Measurements from ENCODE around the gene KANK2. TPM values are rescaled to one million over a fixed set of nuclear protein-coding genes. Genes with fewer than 3 reads are reported as not detected.

The KANK2 gene
- total and polyA plus RNA-seq, 2 of the 13 experiments (the other 11 are each of a cell fraction or from before 2014, with no cell fraction given) = 5.7 to 12.9 TPM

DNA sequence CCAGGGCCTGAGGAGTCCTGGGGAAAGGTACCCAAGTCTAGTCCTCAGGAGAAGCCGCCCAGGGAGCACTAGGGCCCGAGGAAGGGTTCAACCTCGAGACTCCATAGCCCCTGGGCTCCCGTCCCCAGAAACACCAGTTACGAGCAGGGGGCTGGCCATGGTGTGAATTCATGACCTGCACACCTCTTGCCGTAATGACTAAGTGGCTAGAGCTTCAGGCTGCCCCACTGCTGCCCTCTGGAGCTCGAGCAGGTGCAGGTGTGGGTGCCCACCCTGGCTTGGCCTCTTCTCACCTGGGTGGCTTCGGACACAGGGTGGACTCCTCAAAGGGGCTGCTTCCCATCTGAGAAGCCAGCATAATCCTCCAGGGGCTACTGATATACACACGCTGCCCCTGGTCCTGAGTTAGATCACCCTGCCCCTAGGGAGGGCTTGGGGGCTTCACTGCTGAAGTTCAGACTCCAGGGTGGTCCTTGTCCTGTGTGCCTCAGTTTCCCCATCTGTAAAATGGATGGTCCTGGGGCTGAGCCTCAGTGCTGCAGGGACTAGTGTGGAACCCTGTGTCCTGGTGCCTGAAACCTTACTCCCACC lies 55.3 kb downstream of the KANK2 start:
- H3K27me3 ChIP-seq (ENCODE audit: control insufficient read depth in 1 of 2, insufficient read depth in 2 of 2, low read length in 2 of 2) = no peaks in the 10 kb centered on the region
- peak overlapping the region; percentile 47 for H3K9ac ChIP-seq (ENCODE audit: insufficient read depth, low read depth, low read length)
- peak; percentile 35 for DNase-seq (ENCODE audit: low spot score)
- H3K9me3 ChIP-seq (ENCODE audit: low read length) = no peaks in the 10 kb centered on the region
- H3K36me3 ChIP-seq (replicated peaks in 1 of 2; ENCODE audit: control insufficient read depth in 1 of 2, insufficient read depth in 2 of 2, low read length in 2 of 2) = peaks cover 0 to 8% of the 10 kb centered on the region in 2 experiments; a peak in 2 of 5 replicates
- in situ Hi-C loops (cut with HindIII; ENCODE audit: extremely low pct_ligation_motif_present, low pct_unique_long_range_greater_than_20kb) (no loop called here), intact Hi-C loops (cut with micrococcal nuclease; ENCODE audit: unreplicated experiment) (loop anchor here (1.0 kb wide), 1 partner anchor 13 kb away; the partner anchor contains the start of gene SPC24)
- no peak for FAIRE-seq
- no TSS peak for BruUV-seq (replicated peaks)
- ChIA-PET POLR2A (interaction anchor here (0.6 to 3.2 kb wide), 13 partner anchors 9 to 233 kb away, joined by 3 to 39 read pairs (median 5); partner anchors contain the start of genes KANK2, SPC24 and SWSAP1), CTCF (ENCODE audit: low intra/inter-chr PET ratio, low total read pairs) (no interaction called here)
- peak overlapping the region in 2 of 3 experiments; percentile 24 to 73; a peak in 4 of 6 replicates for H3K4me3 ChIP-seq (replicated peaks in 1 of 3; ENCODE audit: insufficient read depth in 1 of 3, low read depth in 2 of 3, low read length in 3 of 3)
- H3K79me2 ChIP-seq (ENCODE audit: insufficient read depth, low read length) = no peaks in the 10 kb centered on the region
- H3K4me1 ChIP-seq (ENCODE audit: insufficient read depth, low read length) = peaks cover 81% of the 10 kb centered on the region
- 0% methylated on average over 1 of the region's 9 CpGs for WGBS (ENCODE audit: low lambda C conversion rate)
- H3K4me2 ChIP-seq (ENCODE audit: low read depth, low read length) = peak overlapping the region; percentile 86
- peak; percentile 4 for ATAC-seq
- peak overlapping the region; percentile 64 for H3K27ac ChIP-seq (ENCODE audit: extremely low read length, insufficient read depth, low read length)
- no peak overlapping the region for H2AFZ ChIP-seq (ENCODE audit: low read length)
- H4K20me1 ChIP-seq (ENCODE audit: insufficient read depth, low read length) = no peaks in the 10 kb centered on the region
- TF ChIP-seq ZFP91 (CRISPR knock-in tag; IDR thresholded peaks at IDR 0.05; ENCODE audit: borderline replicate concordance) = no peak
- TF ChIP-seq ZNF850 (CRISPR knock-in tag; conservative IDR thresholded peaks at IDR 0.05) = no peak
- no peak for TF ChIP-seq ZNF703 (CRISPR knock-in tag; IDR thresholded peaks at IDR 0.05; ENCODE audit: borderline replicate concordance)
- TF ChIP-seq TBL1XR1 (IDR thresholded peaks at IDR 0.05; ENCODE audit: borderline replicate concordance, low read length, partially characterized antibody) = no peak
- no peak for TF ChIP-seq ZFP36 (IDR thresholded peaks at IDR 0.05; ENCODE audit: borderline replicate concordance, low read depth, low read length, partially characterized antibody)
- TF ChIP-seq SALL1 (CRISPR knock-in tag; IDR thresholded peaks at IDR 0.05) = no peak
- no peak for TF ChIP-seq SRF (IDR thresholded peaks at IDR 0.05; ENCODE audit: low read depth, low read length)
- TF ChIP-seq ATF7 (IDR thresholded peaks at IDR 0.05) = no peak
- no peak for TF ChIP-seq ATF7 (CRISPR knock-in tag; IDR thresholded peaks at IDR 0.05)
- no peak for TF ChIP-seq MAFF (IDR thresholded peaks at IDR 0.05; ENCODE audit: low read depth, low read length)
- no peak for TF ChIP-seq NONO (IDR thresholded peaks at IDR 0.05)
- 0 out of 2 replicates have a peak, but pooled peaks have one; percentile 39 for TF ChIP-seq NONO (CRISPR knock-in tag; conservative IDR thresholded peaks at IDR 0.05)
- no peak for TF ChIP-seq TCF12 (IDR thresholded peaks at IDR 0.05)
- TF ChIP-seq TCF12 (CRISPR knock-in tag; IDR thresholded peaks at IDR 0.05) = no peak
- no peak for TF ChIP-seq MAZ (IDR thresholded peaks at IDR 0.05; ENCODE audit: borderline replicate concordance, low read depth, low read length)
- TF ChIP-seq MAZ (CRISPR knock-in tag; IDR thresholded peaks at IDR 0.05; ENCODE audit: low read depth) = peak; percentile 43; the same call in 1 of the 2 replicates
- TF ChIP-seq ZNF558 (CRISPR knock-in tag; IDR thresholded peaks at IDR 0.05; ENCODE audit: borderline replicate concordance) = no peak
- TF ChIP-seq ZNF331 (CRISPR knock-in tag; IDR thresholded peaks at IDR 0.05) = no peak
- TF ChIP-seq ZNF570 (CRISPR knock-in tag; IDR thresholded peaks at IDR 0.05; ENCODE audit: borderline replicate concordance) = no peak
- no peak for TF ChIP-seq TCF7L2 (IDR thresholded peaks at IDR 0.05; ENCODE audit: low read depth, low read length)
- TF ChIP-seq, protein P1, sequence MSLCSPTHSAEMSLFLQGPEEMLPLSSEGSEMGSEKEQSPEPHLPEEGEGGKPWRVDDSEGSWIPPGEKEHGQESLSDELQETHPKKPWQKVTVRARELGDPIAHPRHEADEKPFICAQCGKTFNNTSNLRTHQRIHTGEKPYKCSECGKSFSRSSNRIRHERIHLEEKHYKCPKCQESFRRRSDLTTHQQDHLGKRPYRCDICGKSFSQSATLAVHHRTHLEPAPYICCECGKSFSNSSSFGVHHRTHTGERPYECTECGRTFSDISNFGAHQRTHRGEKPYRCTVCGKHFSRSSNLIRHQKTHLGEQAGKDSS (CRISPR knock-in tag; IDR thresholded peaks at IDR 0.05; ENCODE audit: borderline replicate concordance, low read depth) = no peak
- TF ChIP-seq ZBTB7B (CRISPR knock-in tag; IDR thresholded peaks at IDR 0.05) = peak; percentile 12; the same call in 1 of the 2 replicates
- 0 out of 2 replicates have a peak, but pooled peaks have one; percentile 4 for TF ChIP-seq TARDBP (CRISPR knock-in tag; IDR thresholded peaks at IDR 0.05)

Measured in HepG2 (cell line).